Measurements from ENCODE around the gene CSNK1A1.

GRCh38 chr5:149598966-149599365, 47.7 kb upstream of the CSNK1A1 start:
- no peak for TF ChIP-seq POLR2A (IDR thresholded peaks at IDR 0.05)
- TF ChIP-seq, protein P1, sequence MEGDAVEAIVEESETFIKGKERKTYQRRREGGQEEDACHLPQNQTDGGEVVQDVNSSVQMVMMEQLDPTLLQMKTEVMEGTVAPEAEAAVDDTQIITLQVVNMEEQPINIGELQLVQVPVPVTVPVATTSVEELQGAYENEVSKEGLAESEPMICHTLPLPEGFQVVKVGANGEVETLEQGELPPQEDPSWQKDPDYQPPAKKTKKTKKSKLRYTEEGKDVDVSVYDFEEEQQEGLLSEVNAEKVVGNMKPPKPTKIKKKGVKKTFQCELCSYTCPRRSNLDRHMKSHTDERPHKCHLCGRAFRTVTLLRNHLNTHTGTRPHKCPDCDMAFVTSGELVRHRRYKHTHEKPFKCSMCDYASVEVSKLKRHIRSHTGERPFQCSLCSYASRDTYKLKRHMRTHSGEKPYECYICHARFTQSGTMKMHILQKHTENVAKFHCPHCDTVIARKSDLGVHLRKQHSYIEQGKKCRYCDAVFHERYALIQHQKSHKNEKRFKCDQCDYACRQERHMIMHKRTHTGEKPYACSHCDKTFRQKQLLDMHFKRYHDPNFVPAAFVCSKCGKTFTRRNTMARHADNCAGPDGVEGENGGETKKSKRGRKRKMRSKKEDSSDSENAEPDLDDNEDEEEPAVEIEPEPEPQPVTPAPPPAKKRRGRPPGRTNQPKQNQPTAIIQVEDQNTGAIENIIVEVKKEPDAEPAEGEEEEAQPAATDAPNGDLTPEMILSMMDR (IDR thresholded peaks at IDR 0.05): no peak
